Kidney (tissue), 14 donors: ENCODE measurements around the gene CELA1. TPM values are rescaled to one million over a fixed set of nuclear protein-coding genes. Genes with fewer than 3 reads are reported as not detected.
"Not testable (repeated sequence)": the region's sequence is repeated elsewhere in the genome, so short reads cannot be mapped to it uniquely, and the experiment has no call there.

Source experiments
- DNase-seq, 5 donors: peaks; one replicate each; pipeline ENCODE4 v3.0.0-alpha.2; 2013 to 2020
- FAIRE-seq: peaks from 2 replicates; lab custom pipeline; 2012; peaks lifted over from hg19 to GRCh38; lab: Jason Lieb, UNC
- H3K27ac ChIP-seq, 2 donors: one replicate each; pipeline ENCODE4 v1.7.0; 2013; ENCODE audit warnings: low read depth in 2 of 2, low read length in 2 of 2, inconsistent platforms in 1 of 2
- H3K27me3 ChIP-seq: one replicate; pipeline ENCODE4 v1.7.1; 2013; ENCODE audit warnings: low read length, inconsistent platforms; ENCODE audit not compliant: control insufficient read depth, insufficient read depth
- H3K36me3 ChIP-seq, 3 donors: one replicate each; pipeline versions ENCODE4 v1.7.0 to v1.7.1; 2013; ENCODE audit warnings: low read length in 3 of 3, control low read depth in 1 of 3, inconsistent platforms in 1 of 3; ENCODE audit not compliant: insufficient read depth in 3 of 3, control insufficient read depth in 2 of 3
- H3K4me1 ChIP-seq, 3 donors: one replicate each; pipeline versions ENCODE4 v1.7.0 to v1.7.1; 2013; ENCODE audit warnings: low read length in 3 of 3, inconsistent platforms in 1 of 3, low read depth in 1 of 3; ENCODE audit not compliant: control insufficient read depth in 2 of 3, insufficient read depth in 2 of 3
- H3K4me3 ChIP-seq, 3 donors: one replicate each; pipeline versions ENCODE4 v1.7.0 to v1.8.1; 2013; ENCODE audit warnings: low read length in 3 of 3, control low read depth in 1 of 3, inconsistent platforms in 1 of 3
- H3K9ac ChIP-seq, 3 donors: one replicate each; pipeline versions ENCODE4 v1.7.0 to v1.7.1; 2013; ENCODE audit warnings: low read length in 3 of 3, control low read depth in 1 of 3, inconsistent platforms in 1 of 3
- H3K9me3 ChIP-seq, 3 donors: one replicate each; pipeline versions ENCODE4 v1.7.0 to v1.7.1; 2013; ENCODE audit warnings: low read length in 3 of 3, control low read depth in 1 of 3, inconsistent platforms in 1 of 3; ENCODE audit not compliant: control insufficient read depth in 2 of 3, insufficient read depth in 1 of 3
- intact Hi-C: fragments of 100-400 bp; cut with DNase I; formaldehyde crosslinking; loops from one replicate; pipeline ENCODE4 v1.11.1; 2022
- polyA plus RNA-seq: library from polyadenylated mRNA; stranded (reverse); fragments of 350-450 nt; fragmentation: Illumina TruSeq; extraction: RNeasy Lipid Tissue Mini Kit (QIAGEN cat#74804); gene quantifications from one replicate; pipeline ENCODE4 v1.2.3, GENCODE V29; 2014; ENCODE audit warnings: low read depth, low replicate concordance; ENCODE audit not compliant: insufficient read depth
- total RNA-seq: library from RNA; stranded (reverse); fragmentation: NEBNext Ultra II Directional; extraction: Animal tissue kit (Norgen Biotek cat#: 25700); gene quantifications from one replicate; pipeline ENCODE4 v1.2.1, GENCODE V29; 2021
- TF ChIP-seq, protein P1 (sequence below): IDR thresholded peaks from 3 replicates; pipeline ENCODE4 v1.5.1; 2012; ENCODE audit warnings: mild to moderate bottlenecking, moderate library complexity, borderline replicate concordance; ENCODE audit not compliant: insufficient read depth; ENCODE audit errors: extremely low read depth
- donor health status: control.
- donor health status: control.
- donor health status: control.
- donor health status: control.
- donor health status: control.
- donor health status: DM: yes; HTN: yes; CAD: no.
- donor health status: Normal renal cell carcinoma (clear cell type).

Gene CELA1
- total and polyA plus RNA-seq, 2 donors from 2014 or later: not detected

GRCh38 chr12:51293696-51294095, 52.8 kb downstream of the CELA1 start:
- no peak overlapping the region for H3K27ac ChIP-seq
- H3K9me3 ChIP-seq: no peaks in the 10 kb centered on the region
- no peaks in the 10 kb centered on the region for H3K4me1 ChIP-seq
- TF ChIP-seq, protein P1, sequence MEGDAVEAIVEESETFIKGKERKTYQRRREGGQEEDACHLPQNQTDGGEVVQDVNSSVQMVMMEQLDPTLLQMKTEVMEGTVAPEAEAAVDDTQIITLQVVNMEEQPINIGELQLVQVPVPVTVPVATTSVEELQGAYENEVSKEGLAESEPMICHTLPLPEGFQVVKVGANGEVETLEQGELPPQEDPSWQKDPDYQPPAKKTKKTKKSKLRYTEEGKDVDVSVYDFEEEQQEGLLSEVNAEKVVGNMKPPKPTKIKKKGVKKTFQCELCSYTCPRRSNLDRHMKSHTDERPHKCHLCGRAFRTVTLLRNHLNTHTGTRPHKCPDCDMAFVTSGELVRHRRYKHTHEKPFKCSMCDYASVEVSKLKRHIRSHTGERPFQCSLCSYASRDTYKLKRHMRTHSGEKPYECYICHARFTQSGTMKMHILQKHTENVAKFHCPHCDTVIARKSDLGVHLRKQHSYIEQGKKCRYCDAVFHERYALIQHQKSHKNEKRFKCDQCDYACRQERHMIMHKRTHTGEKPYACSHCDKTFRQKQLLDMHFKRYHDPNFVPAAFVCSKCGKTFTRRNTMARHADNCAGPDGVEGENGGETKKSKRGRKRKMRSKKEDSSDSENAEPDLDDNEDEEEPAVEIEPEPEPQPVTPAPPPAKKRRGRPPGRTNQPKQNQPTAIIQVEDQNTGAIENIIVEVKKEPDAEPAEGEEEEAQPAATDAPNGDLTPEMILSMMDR: no peak
- FAIRE-seq (no peak), DNase-seq (no peak)
- no peaks in the 10 kb centered on the region for H3K36me3 ChIP-seq
- H3K27me3 ChIP-seq: no peaks in the 10 kb centered on the region
- H3K9ac ChIP-seq: no peak overlapping the region
- intact Hi-C loops: no loop called here
- no peak overlapping the region for H3K4me3 ChIP-seq

DNA sequence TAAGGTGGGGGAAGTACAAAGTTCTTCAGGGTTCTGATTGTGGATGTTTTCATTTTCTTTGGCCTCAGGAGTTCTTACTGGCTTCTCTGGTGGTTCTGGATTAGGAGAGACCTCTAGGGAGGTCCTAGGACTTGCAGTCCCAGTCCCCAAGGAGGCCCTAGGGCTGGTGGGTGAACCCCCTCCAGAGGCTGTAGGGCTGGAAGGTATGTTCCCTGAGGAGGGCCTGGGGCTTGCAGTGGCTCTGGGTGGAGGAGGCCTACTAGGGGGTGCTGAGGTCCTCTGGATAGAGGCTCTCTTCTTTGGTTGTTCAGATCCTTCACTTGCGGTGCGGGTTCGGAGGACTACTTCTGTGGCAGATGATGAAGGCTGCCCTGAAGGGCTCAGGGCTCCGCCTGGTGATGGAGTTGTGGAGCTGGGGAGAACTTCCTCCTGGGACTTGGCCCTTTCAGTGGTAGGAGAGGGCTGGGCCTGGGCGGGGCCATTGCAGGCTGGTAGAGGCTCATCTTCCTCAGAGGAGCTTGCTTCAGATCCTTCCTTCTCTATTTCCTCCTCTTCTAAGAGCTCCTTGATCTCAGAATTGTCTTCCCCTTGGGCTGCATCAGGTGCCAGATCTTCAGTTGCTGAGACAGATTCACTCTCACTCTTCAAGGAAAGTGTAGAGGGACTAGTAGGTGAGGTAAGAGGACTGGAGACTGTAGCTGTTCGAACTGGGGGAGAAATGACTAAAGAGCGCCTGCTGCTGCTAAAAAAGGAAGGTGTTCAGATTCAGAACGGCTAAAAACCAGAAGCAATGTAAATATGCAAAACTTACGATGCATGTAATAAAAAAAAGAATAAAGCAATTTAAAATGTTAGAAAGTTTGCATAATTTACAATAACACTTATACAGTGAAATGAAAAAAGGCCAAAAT, 54.6 kb downstream of the CELA1 start:
- H3K4me3 ChIP-seq, H3K9ac ChIP-seq, H3K9me3 ChIP-seq, H3K27me3 ChIP-seq, H3K4me1 ChIP-seq, H3K36me3 ChIP-seq, H3K27ac ChIP-seq, DNase-seq, FAIRE-seq, intact Hi-C loops: not testable (repeated sequence)

GRCh38 chr12:51285843-51286242, 60.6 kb downstream of the CELA1 start:
- Histone ChIP-seq H3K4me3 (no peak overlapping the region), H3K36me3 (no peaks in the 10 kb centered on the region), H3K27ac (no peak overlapping the region), H3K27me3 (no peaks in the 10 kb centered on the region), H3K9me3 (no peaks in the 10 kb centered on the region), H3K4me1 (no peaks in the 10 kb centered on the region), H3K9ac (no peak overlapping the region)
- TF ChIP-seq, protein P1: no peak
- intact Hi-C loops: no loop called here
- FAIRE-seq (no peak), DNase-seq (no peak)

GRCh38 chr12:51281202-51281924, 65.1 kb downstream of the CELA1 start:
- Histone ChIP-seq H3K9ac (no peak overlapping the region), H3K27ac (no peak overlapping the region), H3K27me3 (no peaks in the 10 kb centered on the region), H3K9me3 (no peaks in the 10 kb centered on the region), H3K4me3 (no peak overlapping the region), H3K36me3 (no peaks in the 10 kb centered on the region), H3K4me1 (no peaks in the 10 kb centered on the region)
- TF ChIP-seq, protein P1: no peak
- intact Hi-C loops: no loop called here
- DNase-seq: no peak
- FAIRE-seq: no peak
